ENCODE measurements around the gene DRC3. TPM values are rescaled to one million over a fixed set of nuclear protein-coding genes. Genes with fewer than 3 reads are reported as not detected.

Gene DRC3
- total and polyA plus RNA-seq, 7 donors, result 0.39 to 1.8 (median 0.69) TPM

DNA sequence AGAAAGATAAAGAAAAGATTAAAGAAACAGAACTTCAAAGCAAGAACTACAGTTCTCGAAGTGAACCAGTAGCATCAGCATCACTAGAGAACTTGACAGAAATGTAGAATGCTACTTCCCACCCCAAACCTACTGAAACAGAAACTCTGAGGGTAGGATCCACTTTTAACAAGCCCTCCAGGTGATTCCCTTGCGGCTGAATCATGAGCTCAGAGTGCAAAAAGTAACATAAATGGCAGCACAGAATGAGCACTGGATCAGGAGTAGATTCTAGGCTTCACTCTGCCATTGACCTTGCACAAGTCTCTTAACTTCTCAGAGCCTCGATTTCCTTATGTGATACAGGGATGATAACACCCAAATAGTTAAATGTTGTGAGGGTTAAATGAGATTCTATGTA, 6.3 kb upstream of the DRC3 start:
- intact Hi-C loops (cut with DNase I), result loop anchor here (5.0 kb wide), 2 partner anchors 34 to 44 kb away; no protein-coding TSS in a partner anchor
- peak overlapping the region; percentile 60 for H3K27ac ChIP-seq
- H3K4me1 ChIP-seq, result peaks cover 50% of the 10 kb centered on the region
- 88 to 91% (median 89%) methylated on average over 3 of the region's 3 CpGs for WGBS, 3 donors
- ATAC-seq (no peak), DNase-seq (no peak)
- H3K4me3 ChIP-seq, result no peak overlapping the region
- no peaks in the 10 kb centered on the region for H3K9me3 ChIP-seq
- TF ChIP-seq CTCF (IDR thresholded peaks at IDR 0.05), result no peak
- H3K36me3 ChIP-seq (ENCODE audit: insufficient read depth in 1 of 2, low read depth in 1 of 2), result no peaks in the 10 kb centered on the region
- H3K27me3 ChIP-seq (ENCODE audit: insufficient read depth in 3 of 3, low read length in 2 of 3), result no peaks in the 10 kb centered on the region

- peak overlapping the region; percentile 96 for H3K27ac ChIP-seq
- no peak for TF ChIP-seq CTCF (IDR thresholded peaks at IDR 0.05)
- ATAC-seq, result no peak
- H3K27me3 ChIP-seq (ENCODE audit: insufficient read depth in 3 of 3, low read length in 2 of 3), result no peaks in the 10 kb centered on the region
- peaks cover 36% of the 10 kb centered on the region for H3K4me1 ChIP-seq
- no peak for DNase-seq
- peak overlapping the region; percentile 94 for H3K4me3 ChIP-seq
- no peaks in the 10 kb centered on the region for H3K36me3 ChIP-seq (ENCODE audit: insufficient read depth in 1 of 2, low read depth in 1 of 2)
- intact Hi-C loops (cut with DNase I), result loop anchor here (2.0 to 5.0 kb wide), 2 partner anchors 61 to 62 kb away; no protein-coding TSS in a partner anchor
- 31 to 37% (median 33%) methylated on average over 1 of the region's 1 CpG for WGBS, 3 donors
- no peaks in the 10 kb centered on the region for H3K9me3 ChIP-seq
Measured at GRCh38 chr17:17970699-17971430, 1.8 kb upstream of the DRC3 start.

- Histone ChIP-seq H3K4me1 (peaks cover 32% of the 10 kb centered on the region), H3K9me3 (no peaks in the 10 kb centered on the region), H3K4me3 (peak overlapping the region; percentile 94), H3K27ac (peak overlapping the region; percentile 96), H3K36me3 (ENCODE audit: insufficient read depth in 1 of 2, low read depth in 1 of 2) (no peaks in the 10 kb centered on the region), H3K27me3 (ENCODE audit: insufficient read depth in 3 of 3, low read length in 2 of 3) (no peaks in the 10 kb centered on the region)
- 0 to 3% (median 2%) methylated on average over 26 to 33 of the region's 33 CpGs for WGBS, 3 donors
- ATAC-seq (peak; percentile 19 to 43 (median 36)), DNase-seq (peak in 1 of 2 donors; percentile 83)
- intact Hi-C loops (cut with DNase I), result loop anchor here (2.0 to 5.0 kb wide), 2 partner anchors 61 kb away; no protein-coding TSS in a partner anchor
- no peak for TF ChIP-seq CTCF (IDR thresholded peaks at IDR 0.05)
Measured at GRCh38 chr17:17971431-17972125, 1.1 kb upstream of the DRC3 start.

DNA sequence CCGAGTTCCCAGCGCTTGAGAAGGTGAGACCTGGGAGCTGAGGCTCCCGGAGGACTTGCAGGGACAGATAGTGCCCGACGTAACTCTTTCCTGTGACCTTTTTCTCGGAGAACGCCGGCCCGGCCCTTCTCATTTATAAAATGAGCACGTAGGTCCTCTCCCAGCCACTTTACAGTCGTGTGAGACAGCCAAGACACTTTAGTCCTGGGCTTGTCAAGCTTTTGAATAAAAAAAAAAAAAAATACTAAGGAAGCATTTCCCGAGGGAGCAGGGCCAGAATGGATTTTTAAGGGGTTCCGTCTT, 241 bp downstream of the DRC3 start:
- Histone ChIP-seq H3K9me3 (no peaks in the 10 kb centered on the region), H3K4me1 (peaks cover 26% of the 10 kb centered on the region), H3K27me3 (ENCODE audit: insufficient read depth in 3 of 3, low read length in 2 of 3) (no peaks in the 10 kb centered on the region), H3K27ac (peak overlapping the region; percentile 54), H3K36me3 (ENCODE audit: insufficient read depth in 1 of 2, low read depth in 1 of 2) (no peaks in the 10 kb centered on the region), H3K4me3 (peak overlapping the region; percentile 68)
- intact Hi-C loops (cut with DNase I), result loop anchor here in 1 of 2 donors (5.0 kb wide), 1 partner anchor 59 kb away; no protein-coding TSS in a partner anchor
- WGBS, 3 donors, result 2 to 3% (median 2%) methylated on average over 13 of the region's 13 CpGs
- no peak for ATAC-seq
- DNase-seq, result no peak
- TF ChIP-seq CTCF (IDR thresholded peaks at IDR 0.05), result no peak
